PC-3 (cell line): ENCODE results near the gene CD28. TPM values are rescaled to one million over a fixed set of nuclear protein-coding genes. Genes with fewer than 3 reads are reported as not detected.

Experiments
- ATAC-seq: fragments of 200-7000 bp; cut with Tn5 transposase; 2 replicates; pipeline ENCODE4 v1.9.1; 2020; ENCODE audit warnings: mild to moderate bottlenecking, moderate library complexity
- BruUV-seq: library from RNA; stranded (reverse); fragments of 400-500 nt; replicated peaks from 2 replicates; lab custom pipeline; 2021; lab: Mats Ljungman, UMichigan
- CTCF ChIA-PET: fragments of 300-600 bp; sonication (Branson Sonifier 250); formaldehyde crosslinking; loops from one replicate; lab custom pipeline; 2022; ENCODE audit warnings: antibody characterized with exemption; lab: Charles Lee
- POLR2A ChIA-PET: fragments of 300-600 bp; sonication (Branson Sonifier 250); formaldehyde crosslinking; loops from one replicate; lab custom pipeline; 2022; ENCODE audit warnings: antibody characterized with exemption; ENCODE audit not compliant: unreplicated experiment; lab: Charles Lee
- DNase-seq: peaks from one replicate; pipeline ENCODE4 v3.0.0-alpha.2; 2015
- H2AFZ ChIP-seq: fragments of 300-600 bp; sonication (generic); 2 replicates; pipeline ENCODE4 v1.6.0; 2016; ENCODE audit warnings: antibody characterized with exemption, low read length
- H3F3A ChIP-seq: fragments of 300-600 bp; sonication (generic); one replicate; pipeline ENCODE4 v1.6.0; 2017; ENCODE audit warnings: antibody characterized with exemption, low read length, control low read depth, mild to moderate bottlenecking; ENCODE audit not compliant: unreplicated experiment
- H3K27ac ChIP-seq: fragments of 300-600 bp; sonication (generic); 2 replicates; pipeline ENCODE4 v1.5.1; 2016; ENCODE audit warnings: mild to moderate bottlenecking, low read length
- H3K27me3 ChIP-seq: fragments of 300-600 bp; sonication (generic); 2 replicates; pipeline ENCODE4 v1.6.1; 2016; ENCODE audit warnings: low read length, mixed read lengths
- H3K36me3 ChIP-seq: fragments of 300-600 bp; sonication (generic); 2 replicates; pipeline ENCODE4 v1.6.1; 2016; ENCODE audit warnings: low read depth, mixed run types, low read length, mixed read lengths
- H3K4me1 ChIP-seq: fragments of 300-600 bp; sonication (generic); 2 replicates; pipeline ENCODE4 v1.5.1; 2016; ENCODE audit warnings: low read length; ENCODE audit not compliant: insufficient read depth
- H3K4me2 ChIP-seq: fragments of 300-600 bp; sonication (generic); 2 replicates; pipeline ENCODE4 v1.6.0; 2016; ENCODE audit warnings: low read length
- H3K4me3 ChIP-seq: fragments of 300-600 bp; sonication (generic); 2 replicates; pipeline ENCODE4 v1.5.1; 2016; ENCODE audit warnings: mild to moderate bottlenecking, low read length, mixed read lengths
- H3K79me2 ChIP-seq: fragments of 300-600 bp; sonication (generic); 2 replicates; pipeline ENCODE4 v1.6.1; 2017; ENCODE audit warnings: low read length, mixed read lengths
- H3K9ac ChIP-seq: fragments of 300-600 bp; sonication (generic); 2 replicates; pipeline ENCODE4 v1.6.0; 2016; ENCODE audit warnings: mild to moderate bottlenecking, low read length
- H3K9me2 ChIP-seq: fragments of 300-600 bp; sonication (generic); replicated peaks from 2 replicates; pipeline ENCODE4 v1.6.1; 2016; ENCODE audit warnings: mixed run types, low read length, mixed read lengths
- H3K9me3 ChIP-seq: fragments of 300-600 bp; sonication (generic); 2 replicates; pipeline ENCODE4 v1.6.1; 2016; ENCODE audit warnings: low read length, mixed read lengths
- H4K20me1 ChIP-seq: fragments of 300-600 bp; sonication (generic); 2 replicates; pipeline ENCODE4 v1.6.1; 2016; ENCODE audit warnings: low read length, mixed read lengths
- EZH2 ChIP-seq: fragments of 300-600 bp; sonication (generic); IDR thresholded peaks from one replicate; pipeline ENCODE4 v1.6.1; 2017; ENCODE audit warnings: antibody characterized with exemption, mild to moderate bottlenecking, low read length; ENCODE audit not compliant: unreplicated experiment
- EZH2phosphoT487 ChIP-seq: fragments of 300-600 bp; sonication (generic); IDR thresholded peaks from 2 replicates; pipeline ENCODE4 v1.6.1; 2018; ENCODE audit warnings: mild to moderate bottlenecking, antibody characterized with exemption, low read length, borderline replicate concordance
- intact Hi-C: fragments of 100-400 bp; cut with micrococcal nuclease; formaldehyde crosslinking; loops from 2 replicates; pipeline ENCODE4 v1.9.0; 2023
- total RNA-seq: library from RNA; depleted of rRNA; stranded (reverse); fragments of >200 nt; gene quantifications from 2 replicates; pipeline ENCODE4 v1.2.3, GENCODE V29; 2014
- TF ChIP-seq, protein P1 (sequence below): fragments of 300-600 bp; sonication (generic); conservative IDR thresholded peaks from 2 replicates; pipeline ENCODE4 v1.5.1; 2017; ENCODE audit warnings: antibody characterized with exemption, low read depth, mild to moderate bottlenecking, low read length

The CD28 gene
- total RNA-seq, 1 experiment from 2014 or later, result not detected

- Histone ChIP-seq H3K9ac (no peak overlapping the region), H3K4me3 (no peak overlapping the region), H3F3A (no peaks in the 10 kb centered on the region), H3K27me3 (no peaks in the 10 kb centered on the region), H2AFZ (no peak overlapping the region), H4K20me1 (no peaks in the 10 kb centered on the region), H3K36me3 (no peaks in the 10 kb centered on the region), H3K9me2 (no peaks in the 10 kb centered on the region), H3K4me2 (no peak overlapping the region), H3K9me3 (no peaks in the 10 kb centered on the region), H3K27ac (no peak overlapping the region), H3K4me1 (no peaks in the 10 kb centered on the region), H3K79me2 (no peaks in the 10 kb centered on the region)
- TF ChIP-seq EZH2 (no peak), EZH2phosphoT487 (no peak)
- TF ChIP-seq, protein P1, sequence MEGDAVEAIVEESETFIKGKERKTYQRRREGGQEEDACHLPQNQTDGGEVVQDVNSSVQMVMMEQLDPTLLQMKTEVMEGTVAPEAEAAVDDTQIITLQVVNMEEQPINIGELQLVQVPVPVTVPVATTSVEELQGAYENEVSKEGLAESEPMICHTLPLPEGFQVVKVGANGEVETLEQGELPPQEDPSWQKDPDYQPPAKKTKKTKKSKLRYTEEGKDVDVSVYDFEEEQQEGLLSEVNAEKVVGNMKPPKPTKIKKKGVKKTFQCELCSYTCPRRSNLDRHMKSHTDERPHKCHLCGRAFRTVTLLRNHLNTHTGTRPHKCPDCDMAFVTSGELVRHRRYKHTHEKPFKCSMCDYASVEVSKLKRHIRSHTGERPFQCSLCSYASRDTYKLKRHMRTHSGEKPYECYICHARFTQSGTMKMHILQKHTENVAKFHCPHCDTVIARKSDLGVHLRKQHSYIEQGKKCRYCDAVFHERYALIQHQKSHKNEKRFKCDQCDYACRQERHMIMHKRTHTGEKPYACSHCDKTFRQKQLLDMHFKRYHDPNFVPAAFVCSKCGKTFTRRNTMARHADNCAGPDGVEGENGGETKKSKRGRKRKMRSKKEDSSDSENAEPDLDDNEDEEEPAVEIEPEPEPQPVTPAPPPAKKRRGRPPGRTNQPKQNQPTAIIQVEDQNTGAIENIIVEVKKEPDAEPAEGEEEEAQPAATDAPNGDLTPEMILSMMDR, result no peak
- DNase-seq (no peak), ATAC-seq (no peak)
- intact Hi-C loops, result no loop called here
- BruUV-seq, result no TSS peak
- ChIA-PET POLR2A (no interaction called here), CTCF (no interaction called here)
Measured at GRCh38 chr2:203670939-203671338, 35.5 kb upstream of the CD28 start.

DNA sequence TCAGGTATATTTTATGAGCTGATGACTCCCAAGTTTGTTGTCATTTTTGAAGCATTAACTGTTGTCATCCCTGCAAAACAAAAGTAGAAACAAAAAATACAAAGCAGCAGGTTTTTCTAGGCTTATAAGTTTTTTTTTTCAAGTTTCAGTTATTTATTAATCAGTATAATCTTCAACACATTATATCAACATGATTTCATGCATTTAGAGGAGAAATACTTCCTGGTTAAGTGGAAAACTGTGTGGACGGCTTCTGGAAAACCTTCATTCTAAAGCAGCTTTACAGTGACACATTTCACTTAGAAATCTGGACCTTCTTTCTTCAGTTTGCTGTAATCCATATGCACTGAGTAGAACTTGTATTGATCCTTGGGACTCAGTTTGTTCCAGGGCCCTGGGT is 34.6 kb upstream of the CD28 start:
- H3F3A ChIP-seq, result no peaks in the 10 kb centered on the region
- H3K4me2 ChIP-seq, result no peak overlapping the region
- H3K79me2 ChIP-seq, result no peaks in the 10 kb centered on the region
- no peak overlapping the region for H3K9ac ChIP-seq
- TF ChIP-seq, protein P1, result no peak
- no peak for TF ChIP-seq EZH2
- TF ChIP-seq EZH2phosphoT487, result no peak
- no peak overlapping the region for H2AFZ ChIP-seq
- no peak for ATAC-seq
- no peaks in the 10 kb centered on the region for H3K9me2 ChIP-seq
- no peak for DNase-seq
- ChIA-PET POLR2A (no interaction called here), CTCF (no interaction called here)
- H3K4me1 ChIP-seq, result no peaks in the 10 kb centered on the region
- H4K20me1 ChIP-seq, result no peaks in the 10 kb centered on the region
- no TSS peak for BruUV-seq
- intact Hi-C loops, result no loop called here
- H3K4me3 ChIP-seq, result no peak overlapping the region
- no peak overlapping the region for H3K27ac ChIP-seq
- H3K9me3 ChIP-seq, result no peaks in the 10 kb centered on the region
- no peaks in the 10 kb centered on the region for H3K36me3 ChIP-seq
- H3K27me3 ChIP-seq, result no peaks in the 10 kb centered on the region

DNA sequence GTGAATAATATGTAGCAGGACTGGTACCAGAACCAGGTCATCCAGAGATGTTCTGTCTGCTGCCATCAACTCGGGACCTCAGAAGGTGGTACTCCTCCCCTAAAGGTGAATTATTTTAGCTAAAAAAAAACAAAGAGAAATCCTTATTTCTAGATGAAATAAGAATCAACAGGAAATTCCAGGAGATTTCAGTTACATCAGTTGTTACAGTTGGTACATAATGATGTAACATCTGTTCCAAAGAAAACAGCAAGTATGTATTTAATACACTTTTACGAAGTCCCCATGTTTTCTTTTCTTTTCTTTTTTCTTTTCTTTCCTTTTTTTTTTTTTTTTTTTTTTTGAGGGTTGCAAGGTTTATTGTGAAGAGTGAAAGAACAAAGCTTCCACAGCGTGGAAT is 33.6 kb upstream of the CD28 start:
- H3K36me3 ChIP-seq, result no peaks in the 10 kb centered on the region
- CTCF ChIA-PET, result no interaction called here
- no peak overlapping the region for H2AFZ ChIP-seq
- no peaks in the 10 kb centered on the region for H3K9me2 ChIP-seq
- no peaks in the 10 kb centered on the region for H3K9me3 ChIP-seq
- no peak overlapping the region for H3K9ac ChIP-seq
- TF ChIP-seq EZH2phosphoT487 (no peak), EZH2 (no peak)
- TF ChIP-seq, protein P1, result no peak
- ATAC-seq, result no peak
- no peaks in the 10 kb centered on the region for H4K20me1 ChIP-seq
- no peak overlapping the region for H3K4me3 ChIP-seq
- no peak for DNase-seq
- no TSS peak for BruUV-seq
- H3K4me2 ChIP-seq, result no peak overlapping the region
- no peaks in the 10 kb centered on the region for H3K79me2 ChIP-seq
- H3F3A ChIP-seq, result no peaks in the 10 kb centered on the region
- no peaks in the 10 kb centered on the region for H3K27me3 ChIP-seq
- H3K27ac ChIP-seq, result no peak overlapping the region
- no peaks in the 10 kb centered on the region for H3K4me1 ChIP-seq
- POLR2A ChIA-PET, result no interaction called here
- intact Hi-C loops, result no loop called here
